HG03025 (cell line): Measurements from ENCODE around the gene TIMM10B.

Experiments
- ATAC-seq: cut with Tn5 transposase; IDR thresholded peaks from one replicate; pipeline ENCODE4 v1.9.1; 2021; ENCODE audit warnings: mild to moderate bottlenecking, moderate library complexity; ENCODE audit not compliant: unreplicated experiment, low FRiP score

The TIMM10B gene

DNA sequence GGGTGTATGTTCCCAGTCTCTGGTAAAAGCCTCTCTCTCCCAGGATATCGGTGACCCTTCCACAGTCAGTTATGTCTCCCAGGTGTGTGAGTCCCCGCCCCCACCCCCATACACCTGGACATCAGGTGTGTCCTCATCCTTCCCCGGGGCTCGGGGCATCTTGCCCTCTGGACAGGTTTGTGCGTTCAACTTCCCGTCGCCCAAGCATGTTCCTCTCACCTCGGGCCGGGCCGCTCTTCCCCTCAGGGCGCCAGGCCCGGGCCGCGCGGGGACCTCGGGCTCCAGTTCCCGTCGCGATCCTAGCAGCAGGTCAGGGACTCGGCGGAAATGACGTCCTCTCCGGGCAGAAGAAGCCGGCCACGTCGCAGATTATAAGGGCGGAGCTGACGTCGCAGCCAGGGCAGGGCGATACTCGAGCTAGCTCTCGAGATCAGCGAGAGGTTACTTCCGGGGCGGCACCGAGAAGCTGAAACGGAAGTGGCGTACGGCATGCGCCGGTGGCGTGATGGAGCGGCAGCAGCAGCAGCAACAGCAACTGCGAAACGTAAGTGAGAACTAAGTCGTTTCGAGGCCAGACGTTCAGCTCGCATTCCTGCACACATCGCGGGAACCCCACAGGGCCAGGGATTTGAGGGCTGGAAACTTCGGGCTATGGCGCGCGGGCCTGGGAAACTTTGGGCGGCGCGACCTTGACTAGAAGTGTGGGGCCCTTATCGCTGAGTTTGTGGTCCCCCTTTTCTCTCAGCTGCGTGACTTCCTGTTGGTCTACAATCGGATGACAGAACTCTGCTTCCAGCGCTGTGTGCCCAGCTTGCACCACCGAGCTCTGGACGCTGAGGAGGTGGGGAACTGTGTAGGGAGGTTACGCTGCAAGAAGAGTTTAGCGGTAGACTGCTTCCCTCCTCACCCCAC is at the start of gene TIMM10B, which contains the start of gene ARFIP2:
TSS of gene TIMM10B (plus strand) at position 490 of the 912 bp plus-strand sequence. CDS start at position 506, 16 bp downstream.
TSS of gene ARFIP2 (minus strand) at position 320 of the 912 bp plus-strand sequence. CDS start 910 bp downstream, outside the sequence.
- peak; percentile 99 for ATAC-seq

GRCh38 chr11:6431861-6432260 is 49.4 kb upstream of the TIMM10B start:
- no peak for ATAC-seq

GRCh38 chr11:6433998-6434660 is 47.2 kb upstream of the TIMM10B start:
- ATAC-seq: peak; percentile 42

GRCh38 chr11:6437423-6437822 is 43.9 kb upstream of the TIMM10B start:
- ATAC-seq: no peak

GRCh38 chr11:6437993-6438392 is 43.3 kb upstream of the TIMM10B start:
- ATAC-seq: no peak

- ATAC-seq: no peak
These were observed 42.2 kb upstream of the TIMM10B start for GRCh38 chr11:6438979-6439571.

GRCh38 chr11:6440906-6441358 is 40.4 kb upstream of the TIMM10B start, which contains the start of gene HPX:
TSS of gene HPX (minus strand) at chr11:6440987. CDS start at chr11:6440963, 24 bp downstream.
- ATAC-seq: no peak

- ATAC-seq: no peak
These were observed 38.9 kb upstream of the TIMM10B start for GRCh38 chr11:6442441-6442840.

DNA sequence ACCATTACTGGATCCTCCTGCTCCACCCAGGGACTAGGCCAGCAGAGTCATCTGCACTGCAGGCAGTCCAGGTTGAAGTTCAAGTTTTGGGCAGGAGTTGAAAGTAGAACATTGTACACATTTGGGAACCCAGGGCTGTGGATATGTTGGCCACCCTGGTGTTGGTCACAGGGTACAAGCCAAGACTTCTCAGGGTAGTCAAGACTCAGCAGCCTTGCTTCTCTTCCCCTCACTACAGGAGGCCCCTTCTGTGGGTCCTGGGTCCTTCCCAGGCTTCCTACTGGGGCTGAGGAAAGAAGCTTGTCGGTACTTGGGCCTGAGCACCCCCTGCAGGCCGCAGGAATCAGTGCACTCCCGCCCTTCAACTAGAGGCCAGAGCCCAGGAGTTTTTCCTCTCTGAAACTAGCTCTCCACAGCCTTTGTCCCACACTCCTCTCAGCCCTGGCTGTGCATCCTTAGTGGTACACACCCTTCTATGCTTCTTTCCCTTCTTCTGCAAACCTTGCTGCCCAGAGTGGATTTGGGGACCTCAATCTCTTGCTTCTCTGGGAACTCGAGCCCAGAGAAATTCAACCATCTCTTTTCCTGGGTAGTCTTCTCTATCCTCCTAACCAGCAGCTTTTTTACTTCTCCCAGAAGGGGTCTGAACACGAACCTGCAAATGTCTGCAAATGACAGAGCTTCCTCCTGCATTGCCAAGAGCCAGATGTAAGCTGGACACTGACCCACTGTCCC is 37.9 kb upstream of the TIMM10B start:
- peak; percentile 50 for ATAC-seq

DNA sequence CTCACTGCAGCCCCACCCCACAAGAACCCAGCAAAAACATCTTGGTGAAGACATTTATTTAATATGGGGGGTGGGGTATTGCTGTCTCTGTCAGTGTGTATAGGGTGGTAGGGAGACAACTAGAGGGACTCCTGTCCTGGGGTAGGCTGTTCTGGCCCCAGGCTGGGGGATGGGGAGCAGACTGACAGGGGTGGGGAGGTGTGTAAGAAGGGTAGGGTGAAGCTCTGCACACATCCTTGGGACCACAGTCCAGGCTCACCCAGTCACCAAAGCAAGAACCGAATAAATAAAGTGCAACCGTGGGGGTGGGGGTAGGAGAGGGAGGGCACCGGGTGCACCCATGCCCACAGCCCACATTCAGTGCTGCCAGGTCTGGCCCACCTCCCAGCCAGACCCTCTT is 32.7 kb upstream of the TIMM10B start:
- no peak for ATAC-seq

- no peak for ATAC-seq
These were observed 29.1 kb upstream of the TIMM10B start for GRCh38 chr11:6452219-6452618.

- ATAC-seq: no peak
These were observed 28.1 kb upstream of the TIMM10B start for GRCh38 chr11:6453152-6453551.

DNA sequence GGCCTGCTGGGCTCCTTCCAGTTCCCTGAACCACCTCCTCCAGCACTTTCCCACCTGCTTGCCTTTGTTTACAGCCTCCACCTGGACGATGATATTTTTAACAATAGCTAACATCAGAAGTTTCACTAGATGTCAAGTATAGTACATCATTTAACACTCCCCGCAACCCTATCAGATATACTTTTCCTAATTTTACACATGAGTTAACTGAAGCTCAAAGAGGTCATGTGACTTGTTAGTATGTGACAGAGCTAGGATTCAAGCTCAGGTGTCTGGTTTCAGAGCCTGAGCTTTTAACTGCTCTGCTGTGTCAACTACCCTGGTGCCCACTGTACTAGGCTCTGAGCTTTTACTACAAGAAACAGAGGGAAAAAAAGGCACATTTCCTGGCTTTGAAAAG is 26.2 kb upstream of the TIMM10B start:
- no peak for ATAC-seq

DNA sequence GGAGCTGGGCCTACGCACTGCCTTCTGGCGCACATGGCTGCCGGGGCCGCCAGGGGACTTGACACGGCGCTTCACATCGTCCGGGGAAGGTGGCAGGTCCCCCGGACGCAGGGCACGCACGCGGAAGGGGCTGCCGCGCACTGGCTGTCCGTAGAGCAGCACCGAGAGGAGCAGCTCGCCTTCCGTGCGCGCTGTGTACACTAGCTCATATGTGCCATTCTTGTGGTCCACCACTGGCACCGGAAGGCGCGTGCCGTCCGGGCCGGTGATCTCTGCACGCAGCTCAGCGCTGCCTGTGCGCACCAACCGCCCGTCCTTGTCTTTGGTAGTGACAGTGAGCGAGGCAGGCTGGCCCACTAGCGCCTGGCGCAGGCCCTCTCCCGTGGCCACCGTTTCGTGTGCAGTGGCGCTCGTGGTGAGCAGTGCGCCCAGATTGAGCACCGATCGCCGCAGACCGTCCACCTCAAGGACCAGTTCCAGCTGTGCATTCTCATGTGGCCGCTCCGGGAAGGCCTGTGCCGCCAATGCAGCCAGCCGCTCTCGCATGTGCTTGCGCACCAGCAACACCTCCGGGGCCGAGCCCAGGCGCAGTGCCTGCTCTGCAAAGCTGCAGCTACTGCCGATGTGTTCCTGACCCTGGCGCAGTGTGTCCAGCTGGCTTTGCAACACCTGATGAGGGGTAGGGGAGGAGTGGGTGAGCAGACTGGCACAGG is 24.8 kb upstream of the TIMM10B start:
- ATAC-seq: no peak

DNA sequence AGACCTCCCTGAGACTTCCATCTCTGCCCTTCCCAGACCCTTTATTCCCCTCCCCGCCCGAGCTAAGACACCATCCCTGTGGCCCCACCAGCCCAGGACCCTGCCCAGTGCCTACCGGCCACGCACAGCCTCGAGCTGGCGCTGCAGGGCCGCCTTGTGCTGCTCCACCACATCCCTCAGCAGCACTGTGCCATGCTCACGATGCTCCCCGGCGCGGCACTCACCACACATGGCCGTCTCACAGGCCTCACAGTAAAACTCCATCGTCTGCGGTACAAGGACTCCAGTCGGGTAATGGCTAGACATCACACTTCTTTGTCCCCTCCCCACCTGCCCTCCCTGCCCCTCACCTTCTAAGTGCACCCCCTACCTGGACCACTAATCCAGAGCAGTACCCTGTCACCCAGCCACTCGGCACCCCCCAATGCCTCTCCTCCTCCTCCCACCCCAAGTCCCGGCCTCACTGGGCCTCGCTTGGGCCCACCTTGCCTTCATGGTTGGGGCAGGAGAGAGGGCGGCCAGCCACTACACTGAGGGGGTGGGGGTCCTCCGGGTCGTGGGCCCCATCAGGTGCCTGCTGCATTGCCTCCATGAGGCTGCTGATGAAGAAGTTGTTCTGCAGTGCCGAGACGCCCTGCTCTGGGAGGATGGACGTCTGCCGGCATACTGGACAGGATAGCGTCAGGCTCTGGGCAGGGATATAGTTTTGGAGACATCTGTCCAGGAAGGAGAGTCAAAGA is 23.6 kb upstream of the TIMM10B start:
- ATAC-seq: no peak

DNA sequence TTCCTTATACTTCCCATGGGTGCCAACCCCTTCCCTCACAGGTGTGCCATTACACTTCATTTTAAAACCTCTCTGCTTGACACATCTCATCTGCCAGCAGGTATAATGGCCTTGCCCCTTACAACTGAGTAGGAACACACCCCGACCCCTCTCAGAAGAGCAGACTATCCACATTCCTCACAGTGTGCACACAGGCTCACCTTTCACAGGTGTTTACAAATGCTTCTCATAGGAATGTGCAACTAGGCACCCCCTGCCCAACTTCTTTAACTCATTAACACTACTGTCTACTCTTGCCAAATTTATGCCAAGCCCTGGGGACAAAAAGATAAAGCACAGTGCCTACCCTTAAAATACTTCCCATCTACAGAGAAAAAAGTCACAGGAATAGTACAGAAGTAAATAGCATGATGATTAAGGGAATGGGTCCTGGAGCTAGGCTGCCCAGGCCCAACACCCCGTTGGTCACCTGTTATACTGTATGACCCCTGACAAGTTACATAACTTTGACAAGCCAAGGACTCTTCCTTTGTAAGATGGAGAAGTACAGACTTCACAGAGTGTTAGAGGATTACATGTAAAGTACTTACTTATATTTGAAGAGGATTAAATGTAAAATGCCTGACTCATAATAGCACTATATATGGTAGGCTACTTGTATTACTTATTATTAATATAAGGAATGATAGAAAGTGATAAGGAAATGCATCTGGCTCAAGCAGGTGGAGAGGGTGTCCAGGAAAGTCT is 22.8 kb upstream of the TIMM10B start:
- no peak for ATAC-seq

DNA sequence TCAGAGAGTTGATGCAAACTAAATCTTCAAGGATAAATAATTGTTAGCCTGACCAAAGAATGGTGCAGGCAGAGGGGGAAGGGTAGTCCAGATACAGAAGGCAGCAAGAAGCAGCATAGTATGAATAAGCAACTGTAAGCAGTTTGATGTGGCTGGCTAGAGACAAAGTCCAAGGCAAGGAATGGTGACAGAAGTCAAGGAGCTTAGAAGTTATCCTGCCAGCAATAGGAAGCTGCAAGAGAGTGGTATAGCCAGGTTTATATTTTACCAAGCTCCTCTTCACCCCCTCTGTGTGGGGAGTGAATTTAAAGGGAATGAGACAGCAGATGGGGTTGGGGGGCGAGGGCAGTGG is 22.2 kb upstream of the TIMM10B start:
- ATAC-seq: no peak

- ATAC-seq: no peak
These were observed 12.4 kb upstream of the TIMM10B start for GRCh38 chr11:6468712-6469495.
